Lung (tissue), 12 donors: ENCODE data around the gene ZNF665. TPM values are rescaled to one million over a fixed set of nuclear protein-coding genes. Genes with fewer than 3 reads are reported as not detected.
"Not testable (repeated sequence)": the region's sequence is repeated elsewhere in the genome, so short reads cannot be mapped to it uniquely, and the experiment has no call there.

Source experiments
- ATAC-seq: fragments of 200-7000 bp; cut with Tn5 transposase; one replicate; pipeline ENCODE4 v1.9.1; 2020; ENCODE audit warnings: moderate number of reproducible peaks; ENCODE audit not compliant: insufficient read depth, low FRiP score
- DNase-seq, 3 donors: peaks; one replicate each; pipeline ENCODE4 v3.0.0-alpha.2; 2013 to 2017
- H3K27ac ChIP-seq, 2 donors: one replicate each; pipeline ENCODE4 v1.5.1; 2013; ENCODE audit warnings: mild to moderate bottlenecking in 2 of 2, moderate library complexity in 2 of 2, control low read depth in 1 of 2, inconsistent platforms in 1 of 2, low read depth in 1 of 2, low read length in 1 of 2
- H3K27me3 ChIP-seq, 3 donors: one replicate each; pipeline ENCODE4 v1.5.1; 2013; ENCODE audit warnings: low read length in 2 of 3; ENCODE audit not compliant: control insufficient read depth in 3 of 3, insufficient read depth in 3 of 3
- H3K36me3 ChIP-seq, 4 donors: one replicate each; pipeline ENCODE4 v1.5.1; 2013; ENCODE audit warnings: low read length in 4 of 4, mild to moderate bottlenecking in 1 of 4, moderate library complexity in 1 of 4; ENCODE audit not compliant: control insufficient read depth in 4 of 4, insufficient read depth in 4 of 4
- H3K4me1 ChIP-seq, 5 donors: one replicate each; pipeline ENCODE4 v1.5.1; 2013; ENCODE audit warnings: low read length in 5 of 5, mild to moderate bottlenecking in 2 of 5, moderate library complexity in 1 of 5; ENCODE audit not compliant: control insufficient read depth in 5 of 5, insufficient read depth in 5 of 5
- H3K4me3 ChIP-seq: one replicate; pipeline ENCODE4 v1.5.1; 2013; ENCODE audit warnings: mild to moderate bottlenecking, control low read depth, moderate library complexity
- H3K9ac ChIP-seq, 2 donors: one replicate each; pipeline ENCODE4 v1.5.1; 2013; ENCODE audit warnings: low read length in 2 of 2, control low read depth in 1 of 2; ENCODE audit not compliant: insufficient read depth in 1 of 2
- H3K9me3 ChIP-seq, 4 donors: one replicate each; pipeline ENCODE4 v1.5.1; 2013; ENCODE audit warnings: low read length in 3 of 4, mild to moderate bottlenecking in 1 of 4, moderate library complexity in 1 of 4; ENCODE audit not compliant: control insufficient read depth in 4 of 4, insufficient read depth in 3 of 4
- WGBS, 2 donors: extraction: QIAGEN DNeasy Blood & Tissue Kit; methylation state at CpG; one replicate each; pipeline ENCODE4 v1.1.7; 2013; 5-methylcytosine and 5-hydroxymethylcytosine counted together
- polyA plus RNA-seq, 2 donors: library from polyadenylated mRNA; stranded (reverse); fragments of 200-250 nt; gene quantifications; one replicate each; pipeline ENCODE4 v1.2.1, GENCODE V29; 2013
- total RNA-seq, 2 donors: library from RNA; depleted of rRNA in 1 of 2; stranded (reverse); fragments of >200 nt in 1 of 2; gene quantifications; one replicate each; pipeline ENCODE4 v1.2.1, GENCODE V29; 2014 to 2021
- TF ChIP-seq, protein P1 (sequence below): IDR thresholded peaks from 2 replicates; pipeline ENCODE4 v1.5.1; 2012; ENCODE audit warnings: mild to moderate bottlenecking; ENCODE audit errors: control extremely low read depth, extremely low read depth
- donor health status: control.
- donor health status: control.
- donor health status: Bipolar disorder and iron deficiency.
- donor health status: healthy.
- donor health status: DM: yes; HTN: yes; CAD: no.

ZNF665 gene
- total and polyA plus RNA-seq, 4 donors = 2.0 to 6.7 (median 2.7) TPM

DNA sequence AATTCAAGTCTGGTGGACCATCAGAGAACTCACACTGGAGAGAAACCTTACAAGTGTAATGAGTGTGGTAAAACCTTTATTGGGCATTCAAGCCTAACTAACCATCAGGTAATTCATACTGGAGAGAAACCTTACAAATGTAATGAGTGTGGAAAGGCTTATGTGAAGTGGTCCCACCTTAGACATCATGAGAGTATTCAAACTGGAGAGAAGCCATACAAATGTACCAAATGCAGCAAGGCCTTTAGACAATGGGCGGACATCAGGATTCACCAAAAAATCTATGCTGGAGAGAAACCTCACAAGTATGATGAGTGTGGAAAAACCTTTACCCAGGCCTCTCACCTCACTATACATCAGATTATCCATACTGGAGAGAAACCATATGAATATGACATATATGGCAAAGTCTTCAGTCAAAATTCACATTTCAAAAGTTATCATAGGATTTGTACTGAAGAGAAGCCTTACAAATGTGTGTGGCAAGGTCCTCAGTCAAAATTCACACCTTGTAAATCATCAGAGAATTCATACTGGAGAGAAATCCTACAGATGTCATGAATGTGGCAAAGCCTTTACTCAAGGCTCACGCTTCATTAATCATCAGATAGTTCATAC lies 19.7 kb upstream of the ZNF665 start:
- Histone ChIP-seq H3K27ac (no peak overlapping the region), H3K36me3 (peaks cover 10 to 29% (median 21%) of the 10 kb centered on the region in 4 donors), H3K4me3 (no peak overlapping the region), H3K9me3 (peaks cover 14 to 56% (median 44%) of the 10 kb centered on the region in 4 donors), H3K27me3 (no peaks in the 10 kb centered on the region), H3K9ac (no peak overlapping the region), H3K4me1 (no peaks in the 10 kb centered on the region)
- TF ChIP-seq, protein P1, sequence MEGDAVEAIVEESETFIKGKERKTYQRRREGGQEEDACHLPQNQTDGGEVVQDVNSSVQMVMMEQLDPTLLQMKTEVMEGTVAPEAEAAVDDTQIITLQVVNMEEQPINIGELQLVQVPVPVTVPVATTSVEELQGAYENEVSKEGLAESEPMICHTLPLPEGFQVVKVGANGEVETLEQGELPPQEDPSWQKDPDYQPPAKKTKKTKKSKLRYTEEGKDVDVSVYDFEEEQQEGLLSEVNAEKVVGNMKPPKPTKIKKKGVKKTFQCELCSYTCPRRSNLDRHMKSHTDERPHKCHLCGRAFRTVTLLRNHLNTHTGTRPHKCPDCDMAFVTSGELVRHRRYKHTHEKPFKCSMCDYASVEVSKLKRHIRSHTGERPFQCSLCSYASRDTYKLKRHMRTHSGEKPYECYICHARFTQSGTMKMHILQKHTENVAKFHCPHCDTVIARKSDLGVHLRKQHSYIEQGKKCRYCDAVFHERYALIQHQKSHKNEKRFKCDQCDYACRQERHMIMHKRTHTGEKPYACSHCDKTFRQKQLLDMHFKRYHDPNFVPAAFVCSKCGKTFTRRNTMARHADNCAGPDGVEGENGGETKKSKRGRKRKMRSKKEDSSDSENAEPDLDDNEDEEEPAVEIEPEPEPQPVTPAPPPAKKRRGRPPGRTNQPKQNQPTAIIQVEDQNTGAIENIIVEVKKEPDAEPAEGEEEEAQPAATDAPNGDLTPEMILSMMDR = no peak
- WGBS, 2 donors = 98 to 100% methylated on average over 2 of the region's 2 CpGs
- no peak for ATAC-seq
- DNase-seq = no peak

- H3K9ac ChIP-seq, ATAC-seq, DNase-seq, H3K27ac ChIP-seq, H3K4me3 ChIP-seq, H3K4me1 ChIP-seq, H3K27me3 ChIP-seq: not testable (repeated sequence)
- Histone ChIP-seq H3K9me3 (peaks cover 14 to 50% (median 40%) of the 10 kb centered on the region in 4 donors), H3K36me3 (peaks cover 10 to 31% (median 21%) of the 10 kb centered on the region in 4 donors)
- 95 to 98% methylated on average over 3 of the region's 3 CpGs for WGBS, 2 donors
These were observed 18.4 kb upstream of the ZNF665 start for GRCh38 chr19:53211554-53211953.

DNA sequence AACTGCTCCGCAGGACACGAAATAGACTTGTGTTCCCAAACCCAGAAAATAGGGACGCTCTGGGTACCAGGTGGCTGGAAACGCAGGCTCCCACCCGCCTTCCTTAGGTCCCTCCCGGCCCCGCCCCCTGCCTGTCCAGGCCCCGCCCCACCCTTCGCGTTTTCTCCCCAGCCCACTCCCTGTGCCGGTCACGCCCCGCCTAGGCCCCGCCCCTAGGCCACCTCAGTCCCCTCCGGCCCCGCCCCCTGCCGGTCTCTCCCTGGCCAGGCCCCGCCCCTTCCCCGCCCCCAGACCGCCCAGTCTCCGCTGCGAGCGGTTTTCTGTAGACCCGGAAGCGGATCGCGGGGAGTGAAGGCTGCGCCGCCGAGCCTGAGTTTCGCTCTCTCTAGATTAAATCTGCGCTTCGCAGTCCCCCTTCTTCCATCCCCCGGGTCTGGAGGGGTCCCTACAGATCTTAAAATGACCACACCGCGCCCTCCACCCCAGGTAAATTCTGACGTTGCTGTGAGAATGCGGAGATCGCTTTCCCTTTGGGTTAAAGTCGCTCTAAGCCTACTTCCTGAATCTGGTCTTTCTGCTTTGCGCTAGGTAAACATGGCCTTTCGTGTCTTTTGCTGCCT lies 3.7 kb upstream of the ZNF665 start:
- peak overlapping the region in 1 of 2 donors; percentile 77 for H3K9ac ChIP-seq
- TF ChIP-seq, protein P1 = no peak
- H3K36me3 ChIP-seq = peaks cover 4 to 8% (median 7%) of the 10 kb centered on the region in 4 donors
- 1 to 2% methylated on average over 35 to 42 of the region's 42 CpGs for WGBS, 2 donors
- DNase-seq = peak; percentile 95 to 99 (median 97)
- H3K27ac ChIP-seq = peak overlapping the region; percentile 96 to 98
- H3K4me1 ChIP-seq = peaks cover 0 to 10% (median 3%) of the 10 kb centered on the region in 5 donors
- peaks cover 0 to 18% (median 0%) of the 10 kb centered on the region in 4 donors for H3K9me3 ChIP-seq
- ATAC-seq = peak; percentile 98
- H3K4me3 ChIP-seq = peak overlapping the region; percentile 62
- H3K27me3 ChIP-seq = no peaks in the 10 kb centered on the region

DNA sequence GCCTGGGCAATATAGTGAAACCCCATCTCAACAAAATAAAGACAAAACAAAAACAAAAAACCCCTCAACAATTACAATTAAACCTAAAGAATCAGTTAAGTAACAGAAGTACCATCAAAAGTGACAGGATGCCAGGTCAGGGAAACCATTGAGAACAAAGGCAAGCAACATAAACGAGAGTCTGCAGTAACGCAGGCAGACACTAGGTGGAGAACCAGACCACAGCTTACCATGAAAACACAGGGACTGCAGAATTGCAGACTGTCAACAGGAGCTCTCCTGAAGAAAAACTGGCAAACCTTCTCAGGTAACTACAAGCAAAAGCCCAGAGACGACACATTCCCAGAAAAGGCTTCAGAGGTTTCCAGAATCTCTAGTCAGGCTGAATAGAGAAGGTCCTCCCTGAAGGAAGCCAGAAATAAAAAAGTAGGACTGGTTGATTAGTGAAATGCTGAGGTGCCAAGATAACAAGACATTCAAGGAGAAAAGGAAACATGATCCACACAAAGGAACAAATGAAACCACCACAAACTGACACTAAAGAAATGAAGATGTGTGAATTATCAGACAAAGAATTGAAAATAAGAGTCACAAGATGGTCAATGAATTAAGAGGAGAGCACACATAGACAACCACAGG lies 2.2 kb upstream of the ZNF665 start:
- WGBS, 2 donors = 0 to 1% methylated on average over 3 of the region's 3 CpGs
- DNase-seq = peak; percentile 85 to 94 (median 89)
- peaks cover 0 to 11% (median 0%) of the 10 kb centered on the region in 4 donors for H3K9me3 ChIP-seq

More for the DNA sequence above, 2.2 kb upstream of the ZNF665 start:
- Histone ChIP-seq H3K9ac (no peak overlapping the region), H3K4me1 (peaks cover 0 to 10% (median 3%) of the 10 kb centered on the region in 5 donors), H3K27me3 (no peaks in the 10 kb centered on the region), H3K36me3 (peaks cover 0 to 3% (median under 1%) of the 10 kb centered on the region in 4 donors), H3K27ac (no peak overlapping the region), H3K4me3 (no peak overlapping the region)
- TF ChIP-seq, protein P1 = peak; percentile 95
- no peak for ATAC-seq
